Stimulated activated CD8-positive, alpha-beta memory T cell treated with anti-CD3 and anti-CD28 coated beads, Interleukin-2, amount 100 ng/mL, for 48 hours (primary cell): ENCODE results near the gene CRB1.
"Not testable (repeated sequence)": the region's sequence is repeated elsewhere in the genome, so short reads cannot be mapped to it uniquely, and the experiment has no call there.

Experiments used
- DNase-seq, 2 donors: peaks; one replicate each; pipeline ENCODE4 v3.0.0-alpha.2; 2020; ENCODE audit warnings: low read depth in 2 of 2

CRB1 gene

GRCh38 chr1:197465528-197466327 lies 197.7 kb downstream of the CRB1 start:
- DNase-seq, result no peak

- DNase-seq, result no peak
These were observed 198.8 kb downstream of the CRB1 start for GRCh38 chr1:197466813-197467212.

DNA sequence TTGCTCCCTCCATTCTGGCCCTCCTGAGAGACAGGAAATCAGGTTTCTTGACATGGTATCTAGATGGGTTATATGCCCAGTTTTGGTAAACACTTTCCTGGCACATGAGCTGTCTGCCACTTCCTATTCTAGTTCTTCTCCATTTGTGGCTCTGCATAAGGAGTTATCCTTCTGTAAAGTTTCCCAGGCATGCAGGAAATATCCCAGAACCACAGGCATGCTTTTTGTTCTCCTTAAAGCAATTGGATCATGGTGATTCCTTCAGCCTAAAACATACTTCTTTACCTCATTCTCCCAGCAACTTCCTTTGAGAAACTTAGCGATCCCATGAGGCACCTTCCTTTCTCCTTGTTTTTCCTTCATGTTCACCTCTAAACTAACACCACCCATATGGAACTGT lies 199.8 kb downstream of the CRB1 start:
- DNase-seq, result no peak

DNA sequence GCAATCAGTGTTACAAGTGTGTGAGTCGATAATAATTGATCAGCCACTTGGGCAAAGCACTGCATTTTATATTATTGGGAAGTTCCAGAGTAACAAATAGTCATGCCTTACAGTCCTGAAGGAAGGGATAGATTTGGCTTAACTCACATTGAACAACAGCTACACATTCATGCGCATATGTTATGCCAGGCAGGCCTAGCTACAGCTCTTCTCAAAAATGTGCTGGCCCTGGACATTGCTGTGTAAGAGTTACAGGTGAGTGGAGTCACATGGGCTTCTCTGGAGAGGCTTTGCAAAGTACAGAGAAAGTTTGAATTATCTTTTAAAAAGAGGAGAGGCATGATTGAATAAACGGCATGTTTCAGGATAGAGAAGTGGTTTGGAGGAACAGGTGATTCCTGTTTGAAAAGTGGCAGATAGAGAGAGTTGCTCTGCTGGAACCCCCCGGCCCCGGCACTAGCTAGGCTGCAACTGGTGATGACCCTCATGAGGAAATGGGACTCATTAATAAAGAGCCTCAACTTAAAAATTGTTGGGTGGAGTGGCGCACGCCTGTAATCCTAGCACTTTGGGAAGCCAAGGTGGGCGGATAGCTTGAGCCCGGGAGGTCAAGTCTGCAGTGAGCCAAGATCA lies 200.6 kb downstream of the CRB1 start:
- DNase-seq, result no peak

GRCh38 chr1:197469620-197470210 lies 201.7 kb downstream of the CRB1 start:
- DNase-seq, result no peak

DNA sequence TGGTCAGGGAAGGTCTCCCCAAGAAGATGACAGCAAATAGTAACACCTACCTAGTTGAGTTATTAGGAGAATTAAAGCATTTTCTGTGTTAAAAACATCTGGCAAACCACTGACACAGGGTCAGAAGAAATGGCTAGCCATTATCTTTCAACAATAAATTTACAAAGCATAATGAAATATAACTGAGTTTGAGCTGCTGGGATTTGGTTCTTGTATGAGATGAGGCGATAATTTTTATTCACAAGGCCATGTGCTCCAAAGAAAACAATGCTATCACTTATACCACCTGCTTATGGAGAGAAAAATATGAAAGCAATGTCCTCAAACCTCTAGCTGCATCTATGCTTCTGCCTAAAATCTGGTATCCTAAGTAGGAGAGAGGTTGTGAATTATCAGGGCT lies 202.3 kb downstream of the CRB1 start:
- no peak for DNase-seq

DNA sequence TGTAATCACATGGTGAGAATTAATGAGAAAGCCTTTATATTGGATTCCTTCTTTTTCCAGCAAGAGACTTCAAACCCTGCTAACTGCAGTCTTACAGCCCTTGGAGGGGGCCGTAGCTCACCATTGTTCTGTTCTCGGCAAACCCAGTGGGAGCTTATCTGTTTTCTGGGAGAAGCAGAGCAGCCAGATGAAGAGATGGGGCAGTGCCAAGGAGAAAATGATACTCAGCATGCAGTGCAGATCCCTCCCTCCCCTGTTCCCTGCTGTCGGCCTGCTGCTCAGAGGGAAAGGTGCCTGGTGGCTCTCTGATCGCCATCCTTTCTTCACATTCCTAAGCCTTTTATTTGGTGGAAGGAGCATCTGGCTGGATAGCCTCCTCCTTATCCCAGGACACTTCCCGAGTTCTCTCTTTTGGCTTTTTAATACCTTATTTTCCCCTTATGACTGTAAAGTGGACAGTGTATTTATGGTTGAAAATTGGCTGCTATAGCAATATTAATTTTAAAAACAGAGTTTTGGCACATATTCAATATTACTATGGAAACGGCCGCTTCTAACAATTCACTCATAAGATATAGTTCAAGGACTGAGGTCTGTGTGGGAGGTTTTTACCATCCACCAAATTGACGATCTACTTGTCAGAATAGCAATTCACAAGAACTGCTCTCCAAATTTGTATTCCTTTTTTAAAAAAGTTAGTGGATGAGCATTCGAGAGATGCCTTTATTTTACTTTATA lies 203.4 kb downstream of the CRB1 start:
- DNase-seq, result no peak

- DNase-seq, result no peak
These were observed 204.1 kb downstream of the CRB1 start for GRCh38 chr1:197472141-197472540.

GRCh38 chr1:197480446-197480845 lies 212.4 kb downstream of the CRB1 start:
- no peak for DNase-seq

DNA sequence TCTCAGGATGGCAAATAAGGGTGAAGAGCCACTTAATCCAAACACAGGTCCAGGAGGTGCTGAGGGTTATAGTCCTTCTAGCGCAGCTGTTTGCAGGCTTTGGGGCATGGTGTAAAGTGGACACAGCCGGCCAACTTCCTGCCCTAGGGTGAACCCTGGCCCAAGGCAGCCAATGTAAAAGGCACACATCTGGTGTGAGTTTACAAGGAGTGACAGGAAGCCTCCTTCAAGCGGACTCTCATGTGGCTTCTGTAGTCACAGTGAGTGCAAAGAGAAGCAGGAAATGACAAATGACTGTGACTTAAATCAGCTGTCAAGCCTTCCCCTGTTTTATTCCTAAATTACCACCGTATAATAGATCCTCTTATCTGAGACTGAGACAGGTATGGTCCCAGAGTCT lies 213.0 kb downstream of the CRB1 start:
- DNase-seq, result no peak

DNA sequence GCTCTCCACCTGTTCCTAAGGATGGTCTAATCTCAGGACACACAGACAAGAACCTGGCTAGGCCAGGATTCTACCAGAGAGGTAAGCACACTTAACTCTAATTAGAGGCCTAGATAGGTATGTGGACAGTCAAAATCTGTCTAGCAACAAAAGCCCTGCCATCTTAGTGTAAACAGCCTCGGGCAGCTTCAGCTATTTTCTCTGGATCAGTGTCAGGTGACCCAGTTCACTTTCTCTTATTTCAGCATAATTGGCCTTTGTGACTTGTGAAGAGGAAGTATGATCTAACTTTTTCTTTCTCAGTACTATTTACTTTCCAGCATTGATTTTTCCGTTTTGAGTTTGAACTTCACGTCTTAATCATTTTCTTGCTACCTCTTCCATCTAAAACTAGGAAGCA lies 217.7 kb downstream of the CRB1 start:
- DNase-seq, result no peak

GRCh38 chr1:197486946-197487345 lies 218.9 kb downstream of the CRB1 start:
- no peak for DNase-seq

GRCh38 chr1:197491505-197491904 lies 223.5 kb downstream of the CRB1 start:
- not testable (repeated sequence) for DNase-seq

DNA sequence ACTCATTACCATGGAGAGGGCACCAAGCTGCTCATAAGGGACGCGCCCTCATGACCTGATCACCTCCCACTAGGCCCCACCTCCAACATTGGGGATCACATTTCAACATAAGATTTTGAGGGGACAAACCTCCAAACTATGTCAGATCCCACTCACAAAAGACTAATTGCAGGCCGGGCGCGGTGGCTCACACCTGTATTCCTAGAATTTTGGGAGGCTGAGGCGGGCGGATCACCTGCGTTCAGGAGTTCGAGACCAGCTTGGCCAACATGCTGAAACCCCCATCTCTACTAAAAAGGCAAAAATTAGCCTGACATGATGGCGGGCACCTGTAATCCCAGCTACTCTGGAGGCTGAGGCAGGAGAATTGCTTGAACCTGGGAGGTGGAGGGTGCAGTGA lies 228.7 kb downstream of the CRB1 start:
- DNase-seq, result no peak

- DNase-seq, result no peak
These were observed 242.8 kb downstream of the CRB1 start for GRCh38 chr1:197510691-197511378.

DNA sequence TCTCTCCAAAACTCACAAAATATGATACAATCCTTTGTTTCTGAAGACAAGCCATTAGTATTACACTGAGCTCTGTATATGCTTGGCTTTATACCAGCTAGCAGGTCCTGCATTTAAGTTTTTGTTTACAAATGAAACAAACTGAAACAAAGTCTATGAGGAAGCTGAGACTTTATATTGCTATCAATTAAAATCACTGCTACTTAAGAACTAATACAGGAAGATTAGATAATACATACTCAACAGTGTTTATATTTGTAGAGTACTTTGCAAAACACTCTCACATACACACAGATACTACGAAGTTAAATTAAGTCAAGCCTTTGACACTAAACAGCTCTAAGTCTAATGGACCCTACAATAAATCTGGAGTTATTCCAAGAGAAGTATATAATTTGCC lies 247.4 kb downstream of the CRB1 start:
- DNase-seq, result no peak

DNA sequence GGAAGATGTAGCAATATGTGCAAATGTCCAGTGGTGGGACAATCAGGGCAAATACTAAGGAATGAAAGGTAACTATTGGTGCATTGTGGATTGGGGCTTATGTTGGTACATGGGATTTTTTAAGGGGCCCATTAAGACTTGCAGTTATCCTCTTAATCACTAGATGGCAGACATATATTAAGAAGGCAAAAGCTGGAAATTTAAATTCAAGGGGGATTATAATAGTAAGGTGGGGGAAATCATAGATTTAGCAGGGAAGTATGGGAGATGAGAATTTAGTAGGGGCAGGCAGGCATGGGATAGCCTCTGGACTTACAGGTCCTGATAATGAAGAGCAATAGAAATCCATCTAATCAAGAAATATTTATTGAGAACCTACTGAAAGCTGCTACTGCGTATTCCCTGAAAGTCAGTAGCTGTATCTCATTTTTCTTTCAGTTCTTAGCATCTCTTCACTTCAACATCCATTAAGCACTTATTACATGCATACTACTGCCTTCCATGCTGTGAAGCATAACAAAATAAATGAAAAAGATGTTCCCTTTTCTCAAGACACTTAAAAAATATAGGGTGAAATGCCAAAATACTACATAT lies 251.8 kb downstream of the CRB1 start:
- DNase-seq, result no peak

GRCh38 chr1:197521118-197521739 lies 253.2 kb downstream of the CRB1 start:
- DNase-seq, result no peak

- no peak for DNase-seq
These were observed 258.8 kb downstream of the CRB1 start for GRCh38 chr1:197526736-197527371.
